ENCODE measurements around the gene OR52B2.

The OR52B2 gene

GRCh38 chr11:6214530-6214929 lies 44.4 kb upstream of the OR52B2 start:
- TF ChIP-seq, protein P1, sequence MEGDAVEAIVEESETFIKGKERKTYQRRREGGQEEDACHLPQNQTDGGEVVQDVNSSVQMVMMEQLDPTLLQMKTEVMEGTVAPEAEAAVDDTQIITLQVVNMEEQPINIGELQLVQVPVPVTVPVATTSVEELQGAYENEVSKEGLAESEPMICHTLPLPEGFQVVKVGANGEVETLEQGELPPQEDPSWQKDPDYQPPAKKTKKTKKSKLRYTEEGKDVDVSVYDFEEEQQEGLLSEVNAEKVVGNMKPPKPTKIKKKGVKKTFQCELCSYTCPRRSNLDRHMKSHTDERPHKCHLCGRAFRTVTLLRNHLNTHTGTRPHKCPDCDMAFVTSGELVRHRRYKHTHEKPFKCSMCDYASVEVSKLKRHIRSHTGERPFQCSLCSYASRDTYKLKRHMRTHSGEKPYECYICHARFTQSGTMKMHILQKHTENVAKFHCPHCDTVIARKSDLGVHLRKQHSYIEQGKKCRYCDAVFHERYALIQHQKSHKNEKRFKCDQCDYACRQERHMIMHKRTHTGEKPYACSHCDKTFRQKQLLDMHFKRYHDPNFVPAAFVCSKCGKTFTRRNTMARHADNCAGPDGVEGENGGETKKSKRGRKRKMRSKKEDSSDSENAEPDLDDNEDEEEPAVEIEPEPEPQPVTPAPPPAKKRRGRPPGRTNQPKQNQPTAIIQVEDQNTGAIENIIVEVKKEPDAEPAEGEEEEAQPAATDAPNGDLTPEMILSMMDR (conservative IDR thresholded peaks at IDR 0.05; ENCODE audit: low read depth, low read length), result no peak

DNA sequence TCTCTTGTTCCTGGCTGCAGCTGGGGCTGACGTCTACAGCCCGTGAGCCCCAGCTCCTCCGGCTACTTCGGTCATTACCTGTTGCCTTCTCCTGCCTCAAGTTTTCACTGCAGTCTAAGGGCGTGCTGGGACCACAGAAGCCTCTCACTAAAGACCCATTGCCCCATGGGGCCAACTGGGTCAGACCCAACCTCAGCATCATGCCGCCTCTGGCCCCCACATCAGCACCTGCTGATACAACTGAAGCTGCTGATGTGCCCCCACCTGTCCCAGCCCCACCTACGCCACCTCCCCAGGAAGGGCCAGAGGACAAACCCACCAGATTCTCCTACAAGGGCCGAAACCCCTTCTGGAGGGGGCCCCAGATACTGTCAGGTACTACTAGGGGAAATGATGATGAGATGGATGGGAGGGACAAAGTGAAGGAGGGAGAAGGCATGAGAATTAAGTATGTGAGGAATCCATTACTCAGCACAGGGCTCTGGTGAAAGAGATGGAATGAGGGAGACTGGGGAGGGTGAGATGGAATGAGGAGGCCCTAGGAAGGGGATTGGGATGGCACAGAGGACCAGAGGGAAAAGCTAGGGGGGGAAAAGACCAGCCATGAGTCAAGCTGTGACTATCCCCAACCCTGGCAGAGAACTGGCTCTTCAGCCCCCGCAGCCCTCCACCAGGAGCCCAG lies 40.3 kb upstream of the OR52B2 start:
- Histone ChIP-seq H3K27me3 (ENCODE audit: insufficient read depth, low read depth) (no peaks in the 10 kb centered on the region), H3K9ac (no peak overlapping the region), H3K4me3 (IDR thresholded peaks at IDR 0.05; ENCODE audit: insufficient read depth, low read depth, low read length) (no peak overlapping the region), H4K20me1 (ENCODE audit: insufficient read depth) (no peaks in the 10 kb centered on the region), H3K4me2 (no peak overlapping the region), H3K79me2 (ENCODE audit: insufficient read depth, low read depth) (no peaks in the 10 kb centered on the region), H2AFZ (ENCODE audit: low read depth) (no peak overlapping the region), H3K27ac (no peak overlapping the region), H3K4me1 (ENCODE audit: low read depth, poor library complexity, severe bottlenecking) (no peaks in the 10 kb centered on the region), H3K36me3 (ENCODE audit: insufficient read depth) (no peaks in the 10 kb centered on the region)
- TF ChIP-seq, protein P1 (conservative IDR thresholded peaks at IDR 0.05; ENCODE audit: low read depth, low read length), result no peak

More at GRCh38 chr11:6214530-6214929, 44.4 kb upstream of the OR52B2 start:
- Histone ChIP-seq H3K9ac (no peak overlapping the region), H4K20me1 (ENCODE audit: insufficient read depth) (no peaks in the 10 kb centered on the region), H3K79me2 (ENCODE audit: insufficient read depth, low read depth) (no peaks in the 10 kb centered on the region), H3K27ac (no peak overlapping the region), H3K36me3 (ENCODE audit: insufficient read depth) (no peaks in the 10 kb centered on the region), H3K4me3 (IDR thresholded peaks at IDR 0.05; ENCODE audit: insufficient read depth, low read depth, low read length) (no peak overlapping the region), H3K27me3 (ENCODE audit: insufficient read depth, low read depth) (no peaks in the 10 kb centered on the region), H3K4me2 (no peak overlapping the region), H2AFZ (ENCODE audit: low read depth) (no peak overlapping the region), H3K4me1 (ENCODE audit: low read depth, poor library complexity, severe bottlenecking) (no peaks in the 10 kb centered on the region)

DNA sequence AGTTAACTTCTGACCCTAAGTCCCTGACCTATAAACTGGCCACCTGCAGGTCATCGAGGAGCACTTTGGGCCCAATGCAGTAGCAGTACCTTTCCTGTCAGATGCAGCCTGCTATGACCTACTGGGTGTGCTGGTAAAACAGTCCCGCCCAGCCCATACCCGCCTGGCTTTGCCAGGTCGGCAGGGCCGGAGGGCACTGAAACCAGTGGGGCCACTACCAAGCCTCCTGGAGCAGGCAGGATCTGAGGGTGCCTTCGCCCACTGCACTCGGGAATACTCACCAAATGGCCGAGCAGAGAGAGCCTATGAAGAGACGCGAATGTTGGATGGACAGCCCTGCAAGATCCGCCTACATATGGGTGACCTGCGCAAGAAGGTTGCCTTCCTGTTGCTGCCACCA lies 39.7 kb upstream of the OR52B2 start:
- TF ChIP-seq, protein P1 (conservative IDR thresholded peaks at IDR 0.05; ENCODE audit: low read depth, low read length), result no peak
- no peak overlapping the region for H3K27ac ChIP-seq
- H3K4me3 ChIP-seq (IDR thresholded peaks at IDR 0.05; ENCODE audit: insufficient read depth, low read depth, low read length), result no peak overlapping the region
- no peaks in the 10 kb centered on the region for H3K36me3 ChIP-seq (ENCODE audit: insufficient read depth)
- H2AFZ ChIP-seq (ENCODE audit: low read depth), result no peak overlapping the region
- H3K27me3 ChIP-seq (ENCODE audit: insufficient read depth, low read depth), result no peaks in the 10 kb centered on the region
- no peak overlapping the region for H3K9ac ChIP-seq
- H3K79me2 ChIP-seq (ENCODE audit: insufficient read depth, low read depth), result no peaks in the 10 kb centered on the region
- H3K4me1 ChIP-seq (ENCODE audit: low read depth, poor library complexity, severe bottlenecking), result no peaks in the 10 kb centered on the region
- no peak overlapping the region for H3K4me2 ChIP-seq
- H4K20me1 ChIP-seq (ENCODE audit: insufficient read depth), result no peaks in the 10 kb centered on the region

DNA sequence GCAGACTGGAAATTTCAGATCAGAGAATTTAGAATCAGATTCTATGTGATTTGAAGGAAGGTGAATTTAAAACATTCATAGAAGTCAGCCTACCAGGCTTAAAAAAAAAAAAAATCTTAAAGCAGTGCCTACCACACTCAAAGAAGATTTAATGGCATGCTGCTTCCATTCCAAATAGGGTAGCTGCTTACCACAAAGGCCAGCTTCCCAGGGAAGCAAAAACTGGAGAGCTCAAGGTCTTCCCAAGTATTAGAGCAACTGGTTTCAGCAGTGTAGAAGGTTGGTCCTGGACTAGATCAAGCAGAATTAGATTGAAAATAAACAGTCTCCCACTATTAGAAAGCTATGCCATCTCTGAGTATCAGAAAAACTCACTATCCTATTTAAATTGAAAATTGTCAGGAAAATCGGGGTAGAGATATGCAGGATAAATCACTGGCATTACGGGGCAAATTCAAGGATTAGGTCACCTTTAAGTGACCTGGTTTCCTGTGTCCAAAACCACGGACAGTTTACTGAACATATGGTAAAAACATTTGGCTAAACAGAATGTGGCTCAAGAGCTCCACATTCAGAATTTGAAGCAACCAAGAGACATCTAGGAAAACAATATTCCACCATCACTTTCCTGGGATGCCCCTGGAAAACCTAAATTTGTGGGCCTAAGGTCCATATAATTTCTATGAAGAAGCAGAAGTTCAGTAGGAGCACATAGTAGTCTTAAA lies 36.5 kb upstream of the OR52B2 start:
- Histone ChIP-seq H3K36me3 (ENCODE audit: insufficient read depth) (no peaks in the 10 kb centered on the region), H3K4me1 (ENCODE audit: low read depth, poor library complexity, severe bottlenecking) (peaks cover 15% of the 10 kb centered on the region), H3K4me3 (IDR thresholded peaks at IDR 0.05; ENCODE audit: insufficient read depth, low read depth, low read length) (no peak overlapping the region), H4K20me1 (ENCODE audit: insufficient read depth) (no peaks in the 10 kb centered on the region), H3K9ac (no peak overlapping the region), H3K79me2 (ENCODE audit: insufficient read depth, low read depth) (no peaks in the 10 kb centered on the region), H3K27ac (no peak overlapping the region), H2AFZ (ENCODE audit: low read depth) (no peak overlapping the region), H3K4me2 (no peak overlapping the region), H3K27me3 (ENCODE audit: insufficient read depth, low read depth) (no peaks in the 10 kb centered on the region)
- TF ChIP-seq, protein P1 (conservative IDR thresholded peaks at IDR 0.05; ENCODE audit: low read depth, low read length), result no peak

Measured in KMS-11 (cell line).